GM11168 (cell line): ENCODE results near the gene STK35.
"Not testable (repeated sequence)": the region's sequence is repeated elsewhere in the genome, so short reads cannot be mapped to it uniquely, and the experiment has no call there.

Experiments
- in situ Hi-C: fragments of 300-500 bp; cut with MboI; formaldehyde crosslinking; loops from one replicate; pipeline ENCODE4 v1.12.0; 2022; ENCODE audit warnings: low sequenced_read_pairs; ENCODE audit not compliant: unreplicated experiment

The STK35 gene

GRCh38 chr20:2178318-2179232 lies 76.9 kb downstream of the STK35 start:
- in situ Hi-C loops: loop anchor here (10.0 kb wide), 1 partner anchor 184 kb away; the partner anchor contains the start of gene PDYN

GRCh38 chr20:2179233-2179580 lies 77.6 kb downstream of the STK35 start:
- in situ Hi-C loops: loop anchor here (10.0 kb wide), 1 partner anchor 184 kb away; the partner anchor contains the start of gene PDYN

- in situ Hi-C loops: loop anchor here (10.0 kb wide), 1 partner anchor 185 kb away; the partner anchor contains the start of gene PDYN
Measured at GRCh38 chr20:2179949-2180348, 78.3 kb downstream of the STK35 start.

GRCh38 chr20:2183381-2183780 lies 81.8 kb downstream of the STK35 start:
- in situ Hi-C loops: no loop called here

- in situ Hi-C loops: not testable (repeated sequence)
Measured at GRCh38 chr20:2184933-2185332, 83.3 kb downstream of the STK35 start.

GRCh38 chr20:2195614-2196013 lies 94.0 kb downstream of the STK35 start:
- in situ Hi-C loops: no loop called here

- in situ Hi-C loops: no loop called here
Measured at GRCh38 chr20:2197166-2197565, 95.5 kb downstream of the STK35 start.
